Tibial nerve (tissue), 4 donors: ENCODE results near the gene MYCBPAP. TPM values are rescaled to one million over a fixed set of nuclear protein-coding genes. Genes with fewer than 3 reads are reported as not detected.

Experiments
- DNase-seq, 2 donors: peaks; one replicate each; pipeline ENCODE4 v3.0.0-alpha.2; 2019; ENCODE audit warnings: low spot score in 2 of 2
- H3K27ac ChIP-seq, 4 donors: fragments of 200-600 bp; sonication (generic) in 3 of 4; one replicate each; pipeline ENCODE4 v1.5.1; 2017 to 2019; ENCODE audit warnings: mild to moderate bottlenecking in 1 of 4
- H3K27me3 ChIP-seq, 2 donors: fragments of 200-600 bp; sonication (generic) in 1 of 2; one replicate each; pipeline versions ENCODE4 v1.5.1 to v1.6.0; 2017 to 2019
- H3K36me3 ChIP-seq, 3 donors: fragments of 200-600 bp; sonication (generic); one replicate each; pipeline ENCODE4 v1.5.1; 2018 to 2019
- H3K4me1 ChIP-seq, 4 donors: fragments of 200-600 bp; sonication (generic) in 3 of 4; one replicate each; pipeline ENCODE4 v1.5.1; 2017 to 2019
- H3K4me3 ChIP-seq, 4 donors: fragments of 200-600 bp; sonication (generic) in 3 of 4; one replicate each; pipeline ENCODE4 v1.5.1; 2017 to 2019; ENCODE audit warnings: mild to moderate bottlenecking in 1 of 4, moderate library complexity in 1 of 4
- H3K9me3 ChIP-seq, 4 donors: fragments of 200-600 bp; sonication (generic) in 3 of 4; one replicate each; pipeline ENCODE4 v1.5.1; 2017 to 2019
- EP300 ChIP-seq, 2 donors: sonication (generic); formaldehyde crosslinking; IDR thresholded peaks; one replicate each; pipeline ENCODE4 v1.6.1; 2017; ENCODE audit warnings: antibody characterized with exemption in 2 of 2, mild to moderate bottlenecking in 1 of 2
- POLR2A ChIP-seq, 2 donors: fragments of 450-650 bp; IDR thresholded peaks; one replicate each; pipeline ENCODE4 v1.6.1; 2017; ENCODE audit warnings: antibody characterized with exemption in 2 of 2, mild to moderate bottlenecking in 2 of 2, moderate library complexity in 2 of 2
- WGBS, 2 donors: methylation state at CpG; one replicate each; pipeline ENCODE4 v1.1.5; 2018; 5-methylcytosine and 5-hydroxymethylcytosine counted together
- total RNA-seq, 4 donors: library from RNA; depleted of rRNA; stranded (reverse); fragments of >200 nt; gene quantifications; one replicate each; pipeline ENCODE4 v1.1.0, GENCODE V29; 2016
- TF ChIP-seq, protein P1 (sequence below), 5 experiments: fragments of 200-600 bp in 3 of 5; fragments of 450-650 bp in 2 of 5; sonication (generic) in 3 of 5; IDR thresholded peaks; one replicate each; pipeline ENCODE4 v1.5.1; 2016 to 2019; ENCODE audit warnings: antibody characterized with exemption in 5 of 5, mild to moderate bottlenecking in 3 of 5, moderate library complexity in 2 of 5

MYCBPAP gene
- total RNA-seq, 4 donors from 2014 or later, result 1.2 to 6.8 (median 4.0) TPM

DNA sequence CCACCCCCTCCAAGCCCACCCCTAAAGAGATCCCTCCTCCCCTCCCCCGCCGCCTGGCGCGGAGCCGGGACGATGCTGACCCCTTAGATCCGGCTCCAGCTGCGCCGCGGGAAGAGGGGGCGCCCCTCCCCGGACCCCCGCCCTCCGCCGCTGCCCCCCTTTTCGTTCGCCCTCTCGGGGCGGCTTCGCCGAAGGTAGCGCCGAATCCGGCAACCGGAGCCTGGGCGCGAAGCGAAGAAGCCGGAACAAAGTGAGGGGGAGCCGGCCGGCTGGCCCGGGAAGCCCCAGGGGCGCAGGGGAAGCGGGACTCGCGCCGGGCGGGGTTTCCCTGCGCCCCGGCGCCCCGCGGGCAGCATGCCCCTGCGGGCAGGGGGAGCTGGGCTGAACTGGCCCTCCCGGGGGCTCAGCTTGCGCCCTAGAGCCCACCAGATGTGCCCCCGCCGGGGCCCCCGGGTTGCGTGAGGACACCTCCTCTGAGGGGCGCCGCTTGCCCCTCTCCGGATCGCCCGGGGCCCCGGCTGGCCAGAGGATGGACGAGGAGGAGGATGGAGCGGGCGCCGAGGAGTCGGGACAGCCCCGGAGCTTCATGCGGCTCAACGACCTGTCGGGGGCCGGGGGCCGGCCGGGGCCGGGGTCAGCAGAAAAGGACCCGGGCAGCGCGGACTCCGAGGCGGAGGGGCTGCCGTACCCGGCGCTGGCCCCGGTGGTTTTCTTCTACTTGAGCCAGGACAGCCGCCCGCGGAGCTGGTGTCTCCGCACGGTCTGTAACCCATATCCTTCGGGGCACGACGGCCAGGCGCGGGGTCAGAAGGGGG is 52.9 kb downstream of the MYCBPAP start:
- Histone ChIP-seq H3K27ac (no peak overlapping the region), H3K4me3 (peak overlapping the region; percentile 40 to 64 (median 52)), H3K4me1 (peaks cover 0 to 70% (median 37%) of the 10 kb centered on the region in 4 donors), H3K9me3 (no peaks in the 10 kb centered on the region), H3K36me3 (peaks cover 0 to 6% (median 0%) of the 10 kb centered on the region in 3 donors), H3K27me3 (peaks cover 3 to 66% of the 10 kb centered on the region in 2 donors)
- no peak for DNase-seq
- no peak for TF ChIP-seq POLR2A (IDR thresholded peaks at IDR 0.05)
- TF ChIP-seq, protein P1, sequence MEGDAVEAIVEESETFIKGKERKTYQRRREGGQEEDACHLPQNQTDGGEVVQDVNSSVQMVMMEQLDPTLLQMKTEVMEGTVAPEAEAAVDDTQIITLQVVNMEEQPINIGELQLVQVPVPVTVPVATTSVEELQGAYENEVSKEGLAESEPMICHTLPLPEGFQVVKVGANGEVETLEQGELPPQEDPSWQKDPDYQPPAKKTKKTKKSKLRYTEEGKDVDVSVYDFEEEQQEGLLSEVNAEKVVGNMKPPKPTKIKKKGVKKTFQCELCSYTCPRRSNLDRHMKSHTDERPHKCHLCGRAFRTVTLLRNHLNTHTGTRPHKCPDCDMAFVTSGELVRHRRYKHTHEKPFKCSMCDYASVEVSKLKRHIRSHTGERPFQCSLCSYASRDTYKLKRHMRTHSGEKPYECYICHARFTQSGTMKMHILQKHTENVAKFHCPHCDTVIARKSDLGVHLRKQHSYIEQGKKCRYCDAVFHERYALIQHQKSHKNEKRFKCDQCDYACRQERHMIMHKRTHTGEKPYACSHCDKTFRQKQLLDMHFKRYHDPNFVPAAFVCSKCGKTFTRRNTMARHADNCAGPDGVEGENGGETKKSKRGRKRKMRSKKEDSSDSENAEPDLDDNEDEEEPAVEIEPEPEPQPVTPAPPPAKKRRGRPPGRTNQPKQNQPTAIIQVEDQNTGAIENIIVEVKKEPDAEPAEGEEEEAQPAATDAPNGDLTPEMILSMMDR (IDR thresholded peaks at IDR 0.05), result no peak
- TF ChIP-seq EP300 (IDR thresholded peaks at IDR 0.05), result no peak
- 1 to 3% methylated on average over 21 to 41 of the region's 88 CpGs for WGBS, 2 donors

DNA sequence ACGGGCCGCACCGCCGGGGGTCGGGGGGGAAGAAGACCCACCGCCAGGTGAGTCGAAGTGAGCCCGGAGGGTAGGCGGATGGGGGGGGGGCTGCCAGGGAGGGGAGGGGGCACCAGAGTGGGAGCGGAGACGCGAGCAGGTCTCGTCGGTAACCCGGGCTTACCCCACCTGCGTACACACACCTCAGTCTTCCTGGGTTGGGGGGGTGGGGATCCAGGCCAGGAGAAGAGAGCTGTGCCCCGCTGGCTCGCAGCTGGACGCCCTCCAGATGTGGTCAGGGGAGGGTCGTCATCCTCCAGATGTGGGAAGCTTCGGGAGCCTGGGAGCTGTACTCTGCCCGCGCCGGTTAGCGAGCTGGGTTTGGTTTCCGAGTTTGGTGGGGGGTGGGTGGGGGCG is 53.5 kb downstream of the MYCBPAP start:
- H3K4me1 ChIP-seq, result peaks cover 0 to 70% (median 37%) of the 10 kb centered on the region in 4 donors
- H3K36me3 ChIP-seq, result no peaks in the 10 kb centered on the region
- peaks cover 3 to 72% of the 10 kb centered on the region in 2 donors for H3K27me3 ChIP-seq
- no peak for DNase-seq
- TF ChIP-seq POLR2A (IDR thresholded peaks at IDR 0.05) (no peak), EP300 (IDR thresholded peaks at IDR 0.05) (no peak)
- no peak overlapping the region for H3K4me3 ChIP-seq
- H3K27ac ChIP-seq, result no peak overlapping the region
- no peaks in the 10 kb centered on the region for H3K9me3 ChIP-seq
- 0 to 2% methylated on average over 6 to 13 of the region's 27 CpGs for WGBS, 2 donors

DNA sequence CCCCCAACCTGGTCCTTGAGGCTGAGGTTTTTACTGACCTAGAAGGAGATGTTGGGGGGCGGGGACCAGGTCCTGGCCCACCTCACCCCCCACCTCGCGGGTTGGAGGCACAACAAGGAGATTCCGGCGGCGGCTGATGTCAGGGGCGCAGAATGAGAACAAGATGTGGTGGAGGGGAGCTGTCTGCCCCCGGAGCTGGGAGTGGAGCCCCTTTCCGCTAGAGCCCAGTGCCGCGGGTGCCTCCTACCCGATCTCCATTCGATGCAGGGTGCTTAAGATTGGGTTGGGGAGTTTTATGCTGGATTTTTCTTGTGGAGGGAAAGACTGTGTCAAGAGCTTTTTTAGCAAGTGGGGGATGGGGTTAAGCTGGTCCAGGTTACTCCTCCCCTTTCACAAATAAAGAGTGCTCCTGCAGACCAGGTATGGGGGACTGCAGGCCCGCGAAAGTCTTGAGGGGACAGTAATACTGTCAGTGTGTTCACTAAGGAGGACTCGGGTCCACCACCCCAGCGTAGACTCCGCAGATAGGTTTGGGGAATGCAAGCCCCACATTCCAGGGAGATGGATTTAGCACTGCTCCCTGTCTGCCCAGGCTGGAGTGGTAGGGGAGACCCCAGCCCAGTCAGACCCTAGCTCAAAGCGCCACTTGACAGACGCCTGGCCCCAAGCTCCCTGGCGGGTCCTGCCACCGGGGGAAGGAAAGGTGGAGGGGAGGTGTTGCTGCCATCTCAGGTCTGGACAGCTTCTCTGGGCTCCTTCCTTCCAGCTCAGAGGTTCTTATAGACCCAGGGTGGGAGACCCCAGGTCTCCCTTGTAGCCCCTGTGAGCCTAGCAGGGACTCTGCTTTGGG is 54.2 kb downstream of the MYCBPAP start:
- peaks cover 0 to 70% (median 37%) of the 10 kb centered on the region in 4 donors for H3K4me1 ChIP-seq
- no peaks in the 10 kb centered on the region for H3K9me3 ChIP-seq
- no peak overlapping the region for H3K4me3 ChIP-seq
- no peak for TF ChIP-seq POLR2A (IDR thresholded peaks at IDR 0.05)
- TF ChIP-seq EP300 (IDR thresholded peaks at IDR 0.05), result no peak
- TF ChIP-seq, protein P1 (IDR thresholded peaks at IDR 0.05), result no peak
- peaks cover 3 to 75% of the 10 kb centered on the region in 2 donors for H3K27me3 ChIP-seq
- H3K36me3 ChIP-seq, result no peaks in the 10 kb centered on the region
- WGBS, 2 donors, result 21 to 27% methylated on average over 19 to 22 of the region's 22 CpGs
- no peak overlapping the region for H3K27ac ChIP-seq
- DNase-seq, result no peak

DNA sequence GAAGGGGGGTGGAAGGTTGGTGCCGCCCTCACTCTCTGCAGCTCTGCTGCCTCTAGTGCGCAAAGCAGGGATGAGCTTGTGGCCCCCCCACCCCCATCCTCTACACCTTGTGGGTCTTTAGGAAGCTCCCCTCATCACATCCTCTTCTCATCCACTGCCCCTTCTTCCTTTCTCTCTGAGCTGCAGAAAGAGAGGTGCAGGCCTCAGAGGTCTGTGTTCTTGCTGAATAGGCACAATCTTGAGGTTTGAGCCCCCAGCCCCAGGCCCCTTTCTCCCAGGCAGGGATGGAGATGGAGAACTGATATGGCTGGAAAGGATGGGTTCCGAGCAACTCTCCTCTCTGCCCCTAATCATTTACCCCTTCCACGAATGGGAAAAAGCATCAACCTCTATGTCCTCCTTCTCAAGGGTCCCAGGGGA is 54.9 kb downstream of the MYCBPAP start:
- H3K4me3 ChIP-seq, result no peak overlapping the region
- H3K36me3 ChIP-seq, result no peaks in the 10 kb centered on the region
- TF ChIP-seq, protein P1 (IDR thresholded peaks at IDR 0.05), result no peak
- TF ChIP-seq EP300 (IDR thresholded peaks at IDR 0.05), result no peak
- TF ChIP-seq POLR2A (IDR thresholded peaks at IDR 0.05), result no peak
- peaks cover 3 to 75% of the 10 kb centered on the region in 2 donors for H3K27me3 ChIP-seq
- no peak overlapping the region for H3K27ac ChIP-seq
- no peak for DNase-seq
- H3K4me1 ChIP-seq, result peaks cover 0 to 70% (median 37%) of the 10 kb centered on the region in 4 donors
- no peaks in the 10 kb centered on the region for H3K9me3 ChIP-seq
- 54 to 61% methylated on average over 4 of the region's 4 CpGs for WGBS, 2 donors

DNA sequence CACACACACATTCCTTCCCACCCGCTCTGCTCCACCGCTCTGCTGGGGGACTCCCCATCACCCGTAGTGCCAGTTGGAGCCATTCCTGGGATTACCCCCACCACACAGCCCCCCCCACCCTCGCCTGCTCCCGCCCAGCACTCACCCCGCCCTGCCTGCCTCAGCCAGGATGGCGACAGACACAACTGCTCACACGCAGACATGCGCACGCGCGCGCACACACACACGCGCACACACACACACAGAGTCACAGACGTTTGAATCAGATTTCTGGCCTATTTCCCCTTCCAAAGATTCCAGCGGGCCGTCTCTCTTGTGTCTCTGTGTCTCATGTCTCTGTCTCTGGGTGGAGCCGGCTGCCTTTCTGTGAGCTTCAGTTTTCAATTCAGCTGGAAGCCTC is 56.7 kb downstream of the MYCBPAP start:
- Histone ChIP-seq H3K27ac (no peak overlapping the region), H3K36me3 (no peaks in the 10 kb centered on the region), H3K4me1 (peaks cover 0 to 54% (median 28%) of the 10 kb centered on the region in 4 donors), H3K27me3 (peaks cover 3 to 64% of the 10 kb centered on the region in 2 donors), H3K4me3 (peak overlapping the region in 2 of 4 donors; percentile 3 to 18), H3K9me3 (no peaks in the 10 kb centered on the region)
- TF ChIP-seq POLR2A (IDR thresholded peaks at IDR 0.05), result no peak
- TF ChIP-seq, protein P1 (IDR thresholded peaks at IDR 0.05), result no peak
- no peak for TF ChIP-seq EP300 (IDR thresholded peaks at IDR 0.05)
- whole genome bisulfite sequencing, 2 donors, result 9 to 11% methylated on average over 19 of the region's 19 CpGs
- peak; percentile 50 to 66 for DNase-seq
